Amniotic epithelial cell (primary cell): ENCODE results near the gene UPP2.

ENCODE experiments used
- DNase-seq: peaks from one replicate; pipeline ENCODE4 v3.0.0-alpha.2; 2010; ENCODE audit warnings: low read depth

Gene UPP2

GRCh38 chr2:158104903-158105302 is 3.2 kb downstream of the UPP2 start:
- DNase-seq = no peak

GRCh38 chr2:158112992-158113391 is 11.3 kb downstream of the UPP2 start:
- DNase-seq = no peak

- no peak for DNase-seq
Observed at GRCh38 chr2:158113741-158114295, 12.1 kb downstream of the UPP2 start.

GRCh38 chr2:158114516-158114915 is 12.8 kb downstream of the UPP2 start:
- DNase-seq = no peak

GRCh38 chr2:158115202-158115767 is 13.6 kb downstream of the UPP2 start:
- DNase-seq = no peak

- no peak for DNase-seq
Observed at GRCh38 chr2:158116936-158117335, 15.3 kb downstream of the UPP2 start.

- no peak for DNase-seq
Observed at GRCh38 chr2:158120102-158120501, 18.4 kb downstream of the UPP2 start.

- no peak for DNase-seq
Observed at GRCh38 chr2:158120664-158121641, 19.3 kb downstream of the UPP2 start.

- no peak for DNase-seq
Observed at GRCh38 chr2:158124896-158125295, 23.2 kb downstream of the UPP2 start.

- no peak for DNase-seq
Observed at GRCh38 chr2:158125756-158126498, 24.3 kb downstream of the UPP2 start.

- no peak for DNase-seq
Observed at GRCh38 chr2:158127380-158127804, 25.7 kb downstream of the UPP2 start.

- DNase-seq = no peak
Observed at GRCh38 chr2:158128168-158128973, 26.7 kb downstream of the UPP2 start.

- no peak for DNase-seq
Observed at GRCh38 chr2:158129037-158129436, 27.4 kb downstream of the UPP2 start.

GRCh38 chr2:158130832-158131473 is 29.3 kb downstream of the UPP2 start:
- DNase-seq = no peak

- no peak for DNase-seq
Observed at GRCh38 chr2:158131483-158131912, 29.8 kb downstream of the UPP2 start.

GRCh38 chr2:158131919-158132566 is 30.4 kb downstream of the UPP2 start:
- no peak for DNase-seq

GRCh38 chr2:158134055-158134454 is 32.4 kb downstream of the UPP2 start:
- DNase-seq = no peak

- DNase-seq = no peak
Observed at GRCh38 chr2:158134655-158135054, 33.0 kb downstream of the UPP2 start.

GRCh38 chr2:158135096-158135495 is 33.4 kb downstream of the UPP2 start:
- no peak for DNase-seq

GRCh38 chr2:158138255-158138654 is 36.6 kb downstream of the UPP2 start:
- DNase-seq = no peak
